HUES64 (cell line): ENCODE results near the gene DPEP2.

Experiments
- H3K27ac ChIP-seq: 2 replicates; pipeline ENCODE4 v1.7.0; 2013; ENCODE audit warnings: low read depth, low read length, inconsistent platforms
- H3K27me3 ChIP-seq: 2 replicates; pipeline ENCODE4 v1.6.1; 2013; ENCODE audit warnings: mild to moderate bottlenecking, low read length; ENCODE audit not compliant: insufficient read depth
- H3K36me3 ChIP-seq: 2 replicates; pipeline ENCODE4 v1.6.1; 2013; ENCODE audit warnings: mild to moderate bottlenecking, low read length; ENCODE audit not compliant: insufficient read depth
- H3K4me1 ChIP-seq: 2 replicates; pipeline ENCODE4 v1.6.1; 2013; ENCODE audit warnings: mild to moderate bottlenecking, low read length, moderate library complexity; ENCODE audit not compliant: insufficient read depth
- H3K4me3 ChIP-seq: 2 replicates; pipeline ENCODE4 v1.5.1; 2013; ENCODE audit warnings: mild to moderate bottlenecking, low read length, moderate library complexity
- H3K9ac ChIP-seq: 2 replicates; pipeline ENCODE4 v1.6.1; 2013; ENCODE audit warnings: mild to moderate bottlenecking, low read depth, low read length
- H3K9me3 ChIP-seq: 2 replicates; pipeline ENCODE4 v1.6.1; 2013; ENCODE audit warnings: low read depth, low read length; ENCODE audit not compliant: insufficient read depth
- WGBS: fragments of 150-250, 120-280 bp; methylation state at CpG from one replicate; pipeline ENCODE4 v1.1.7; 2013; ENCODE audit warnings: missing lambda C conversion rate; 5-methylcytosine and 5-hydroxymethylcytosine counted together

The DPEP2 gene

DNA sequence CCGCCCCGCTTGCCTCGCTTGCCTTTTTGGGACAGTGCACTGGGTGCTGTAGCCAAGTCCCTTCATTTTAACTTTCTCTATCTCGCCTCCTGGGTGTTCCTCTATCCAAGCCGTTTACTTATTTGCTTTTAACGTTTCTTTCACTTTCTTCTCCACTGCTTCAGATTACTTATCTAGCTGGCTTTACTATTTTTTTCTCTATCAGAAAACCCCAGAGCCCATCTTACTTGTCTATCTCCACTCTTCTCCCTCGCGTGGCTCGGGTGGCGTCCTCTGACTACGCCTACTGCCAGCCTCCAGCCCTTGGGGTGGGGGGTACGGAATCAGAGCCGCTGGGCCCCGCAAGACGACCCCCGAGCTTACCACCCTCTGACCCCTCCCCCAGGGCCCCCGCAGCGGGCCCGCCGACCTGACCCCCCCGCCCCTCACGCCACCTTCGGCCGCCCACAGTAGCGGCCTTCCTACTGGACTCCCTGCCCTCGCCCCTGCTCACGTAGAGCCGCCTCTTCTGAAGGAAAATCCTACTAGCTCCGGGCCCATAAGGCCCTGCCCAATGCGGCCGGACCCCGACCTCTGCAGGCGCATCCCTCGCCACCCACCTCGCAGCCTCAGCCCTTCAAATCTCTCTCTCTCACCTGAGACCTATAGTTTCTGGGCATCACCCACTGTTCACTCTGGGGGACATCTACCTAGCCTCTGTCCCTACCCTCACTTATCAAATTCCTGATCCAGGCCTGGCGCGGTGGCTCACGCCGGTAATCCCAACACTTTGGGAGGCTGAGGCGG lies 29.8 kb downstream of the DPEP2 start:
- H3K27ac ChIP-seq = no peak overlapping the region
- no peaks in the 10 kb centered on the region for H3K9me3 ChIP-seq
- 56% methylated on average over 39 of the region's 40 CpGs for WGBS
- peaks cover 20% of the 10 kb centered on the region; the same call in 1 of the 2 replicates for H3K4me1 ChIP-seq
- no peak overlapping the region for H3K9ac ChIP-seq
- peak overlapping the region; percentile 70 for H3K4me3 ChIP-seq
- no peaks in the 10 kb centered on the region for H3K27me3 ChIP-seq
- H3K36me3 ChIP-seq = no peaks in the 10 kb centered on the region

DNA sequence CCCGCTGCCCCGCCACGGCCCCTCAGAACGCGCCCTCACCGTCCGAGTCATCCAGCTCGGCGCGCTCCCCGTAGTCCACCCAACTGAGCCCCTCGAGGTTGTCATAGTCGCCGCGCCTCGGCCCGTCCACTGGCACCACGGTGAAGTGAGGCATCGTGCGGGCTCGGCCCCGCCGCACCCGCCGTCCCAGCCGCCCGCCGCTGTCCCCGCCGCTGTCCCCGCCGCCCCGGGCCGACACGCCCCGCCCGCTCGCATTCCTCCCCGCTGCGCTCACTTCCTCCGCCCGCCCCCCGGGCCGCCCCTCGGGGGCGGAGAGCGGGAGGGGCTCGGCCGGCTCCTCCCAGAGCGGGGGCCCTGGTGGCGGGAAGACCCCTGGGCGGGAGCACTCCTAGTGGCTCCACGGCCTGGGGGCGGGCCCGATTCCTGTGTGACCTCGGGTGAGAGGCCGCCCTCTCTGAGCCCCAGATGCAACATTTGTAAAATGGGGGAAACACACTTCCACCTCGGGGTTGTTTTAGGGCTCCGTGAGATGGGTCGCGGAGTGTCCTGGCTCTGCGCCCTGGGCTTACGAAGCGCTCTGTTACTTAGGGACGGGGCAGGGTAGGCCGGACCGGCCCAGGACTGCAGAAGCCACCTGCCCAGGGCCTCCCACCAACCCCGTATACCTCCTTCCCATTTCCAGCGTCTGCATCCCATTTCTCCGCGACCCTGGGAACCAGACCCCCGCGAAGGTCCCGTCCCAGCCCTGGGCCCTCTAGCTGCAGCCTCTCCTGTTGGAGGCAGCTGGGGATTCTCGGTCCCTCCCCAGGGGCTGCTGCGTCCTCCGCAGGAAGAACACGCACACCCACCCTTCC lies 30.7 kb downstream of the DPEP2 start, which contains the start of gene SLC12A4:
Gene SLC12A4, minus strand, starts transcription at position 238 of the 854 bp plus-strand sequence. Its CDS starts 84 bp downstream, at position 154.
- peak within 1 kb of the TSS; percentile 76 for H3K9ac ChIP-seq
- peaks cover 20% of the 10 kb centered on the region; the same call in 1 of the 2 replicates for H3K4me1 ChIP-seq
- peak within 1 kb of the TSS; percentile 71; the same call in 1 of the 2 replicates for H3K27ac ChIP-seq
- peak within 1 kb of the TSS; percentile 70 for H3K4me3 ChIP-seq
- 13% methylated on average over 78 of the region's 78 CpGs for WGBS
- H3K9me3 ChIP-seq = no peaks in the 10 kb centered on the region
- H3K27me3 ChIP-seq = no peaks in the 10 kb centered on the region
- H3K36me3 ChIP-seq = no peaks in the 10 kb centered on the region

DNA sequence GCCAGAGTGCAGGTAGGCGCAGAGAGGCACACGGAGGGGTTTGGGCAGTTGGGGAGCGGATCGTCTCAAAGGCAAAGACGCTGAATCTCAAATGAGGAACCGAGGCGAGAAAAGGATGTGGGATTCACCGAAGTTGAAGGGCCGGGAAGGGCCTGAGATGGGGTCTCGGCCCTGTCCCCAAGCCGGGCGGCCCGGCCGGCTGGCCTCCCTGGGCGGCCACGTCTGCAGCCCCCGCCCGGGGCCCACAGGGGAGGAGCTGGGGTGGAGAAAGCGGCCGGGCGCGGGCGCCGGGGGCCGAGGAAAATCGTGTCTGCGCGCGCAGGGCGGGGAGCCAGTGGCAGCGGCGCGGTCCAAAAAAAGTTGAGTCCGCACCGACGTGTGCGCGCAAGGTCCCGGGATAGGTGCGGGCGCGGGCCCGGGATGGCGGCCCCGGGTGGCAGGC lies 31.3 kb downstream of the DPEP2 start:
- peaks cover 4% of the 10 kb centered on the region; the same call in 1 of the 2 replicates for H3K36me3 ChIP-seq
- H3K9me3 ChIP-seq = no peaks in the 10 kb centered on the region
- H3K4me3 ChIP-seq = peak overlapping the region; percentile 70
- WGBS = 1% methylated on average over 45 of the region's 45 CpGs
- peak overlapping the region; percentile 76 for H3K9ac ChIP-seq
- H3K27ac ChIP-seq = peak overlapping the region; percentile 71; the same call in 1 of the 2 replicates
- no peaks in the 10 kb centered on the region for H3K27me3 ChIP-seq
- H3K4me1 ChIP-seq = peaks cover 20% of the 10 kb centered on the region; the same call in 1 of the 2 replicates

DNA sequence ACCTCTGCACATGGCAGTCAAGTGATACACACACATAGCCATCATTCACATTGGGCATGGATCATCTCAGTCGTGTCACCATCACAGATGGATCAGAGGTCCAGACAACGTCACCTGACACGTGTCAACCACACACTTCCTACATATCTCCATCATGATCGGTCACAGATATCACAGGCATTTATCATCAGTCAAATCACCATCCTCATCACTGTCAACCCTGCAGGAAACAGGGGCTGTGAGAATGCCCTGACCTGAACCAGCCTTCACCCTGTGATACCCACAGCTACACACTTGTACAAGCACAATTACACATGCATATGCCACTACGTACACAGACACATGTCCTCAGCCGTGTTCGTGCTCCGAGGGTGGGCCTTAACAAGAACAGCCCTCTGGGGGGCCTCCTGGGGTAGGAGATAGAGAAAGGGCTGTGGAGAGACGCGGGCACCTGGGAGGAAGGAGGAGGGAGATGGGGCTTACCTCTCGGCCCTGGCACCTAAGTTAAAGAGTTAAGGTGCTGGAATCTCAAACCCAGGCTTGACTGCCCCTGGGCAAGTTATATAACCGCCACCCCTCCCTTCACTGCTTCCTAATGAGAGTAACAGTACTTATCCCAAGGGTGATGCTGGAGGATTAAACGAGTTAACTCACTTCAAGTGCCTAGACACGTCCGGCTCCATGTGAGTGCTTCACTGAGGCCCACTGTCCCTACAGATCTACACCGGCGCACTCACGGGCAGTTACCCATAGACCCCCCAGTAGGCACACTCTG lies 31.9 kb downstream of the DPEP2 start:
- peaks cover 10% of the 10 kb centered on the region for H3K36me3 ChIP-seq
- H3K9ac ChIP-seq = peak overlapping the region; percentile 76
- H3K4me1 ChIP-seq = peaks cover 20% of the 10 kb centered on the region; the same call in 1 of the 2 replicates
- H3K27me3 ChIP-seq = no peaks in the 10 kb centered on the region
- 31% methylated on average over 18 of the region's 18 CpGs for WGBS
- peak overlapping the region; percentile 70 for H3K4me3 ChIP-seq
- no peaks in the 10 kb centered on the region for H3K9me3 ChIP-seq
- no peak overlapping the region for H3K27ac ChIP-seq

DNA sequence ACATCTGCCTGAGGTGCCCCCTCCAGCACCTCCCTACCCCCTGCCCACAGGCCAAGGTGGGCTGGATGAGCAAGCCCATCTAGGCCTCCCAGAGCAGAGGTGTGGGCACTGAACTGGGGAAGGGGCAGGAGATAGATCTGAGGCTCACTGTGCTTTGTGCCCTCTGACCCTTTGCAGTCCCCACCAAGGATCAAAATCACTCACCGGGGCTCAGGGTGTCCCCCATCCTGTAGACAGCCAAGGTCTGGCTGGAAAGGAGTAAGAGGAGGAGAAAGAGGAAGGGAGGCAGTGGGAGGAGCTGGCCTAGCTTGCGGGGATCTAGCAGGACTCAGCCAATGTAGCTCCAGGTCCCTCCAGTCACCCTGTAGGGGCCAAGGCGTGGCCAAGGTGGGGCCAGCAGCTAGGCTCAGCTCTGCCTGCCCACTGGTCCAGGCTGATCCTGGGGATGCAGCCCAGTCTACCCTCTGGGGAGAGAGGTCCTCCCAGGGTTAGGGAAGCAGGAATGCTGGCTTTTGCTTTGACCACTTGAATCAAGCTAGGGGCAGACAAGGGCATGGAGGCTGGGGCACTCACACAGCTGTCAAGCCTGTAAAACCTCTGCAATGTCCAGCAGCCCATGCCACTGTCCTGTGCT lies 32.6 kb downstream of the DPEP2 start:
- 69% methylated on average over 3 of the region's 3 CpGs for WGBS
- H3K4me1 ChIP-seq = peaks cover 20% of the 10 kb centered on the region; the same call in 1 of the 2 replicates
- no peak overlapping the region; the same call in 1 of the 2 replicates for H3K27ac ChIP-seq
- peak overlapping the region; percentile 70 for H3K4me3 ChIP-seq
- no peaks in the 10 kb centered on the region for H3K27me3 ChIP-seq
- peak overlapping the region; percentile 53 for H3K9ac ChIP-seq
- H3K36me3 ChIP-seq = peaks cover 17% of the 10 kb centered on the region
- H3K9me3 ChIP-seq = no peaks in the 10 kb centered on the region

DNA sequence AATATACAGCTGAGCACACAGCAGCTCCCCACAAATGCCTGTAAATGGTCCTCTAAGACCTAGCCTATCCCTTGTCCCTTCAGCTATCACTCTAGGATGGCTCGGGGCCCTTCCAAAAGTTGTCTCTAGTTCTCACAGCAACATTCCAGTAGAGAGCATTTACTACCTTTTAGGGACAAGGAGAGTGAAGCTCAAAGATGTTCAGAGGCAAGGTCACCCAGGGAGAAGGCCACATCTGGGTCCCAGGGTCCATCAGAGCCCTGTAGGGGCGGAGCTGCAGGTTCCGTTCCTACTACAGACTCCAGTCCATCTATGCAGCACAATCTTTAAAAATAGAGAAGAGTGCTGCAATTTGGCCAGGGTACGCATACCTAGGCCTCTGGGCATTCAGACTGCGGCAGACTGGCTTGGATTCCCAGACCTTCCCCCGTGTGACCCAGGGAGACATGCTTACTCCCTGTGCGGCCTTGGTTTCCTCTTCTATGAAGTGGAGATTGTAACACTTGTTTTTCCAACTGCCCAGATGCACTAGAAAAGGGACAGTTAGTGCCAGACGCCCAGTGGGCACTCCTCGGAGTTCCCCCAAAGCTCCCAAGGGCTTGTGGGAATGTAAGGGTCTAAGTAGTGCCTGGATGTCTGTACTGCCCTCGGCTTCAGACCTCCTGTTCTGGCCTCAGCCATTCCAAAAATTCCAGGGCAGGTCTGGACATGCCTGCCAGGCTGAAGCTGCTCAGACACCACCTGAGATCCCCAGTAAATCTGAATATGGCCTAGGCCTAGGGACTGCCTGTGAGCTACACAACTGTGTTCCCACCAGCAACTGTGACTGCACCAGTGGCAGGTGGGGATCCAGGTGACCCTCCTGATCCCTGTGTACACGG lies 33.4 kb downstream of the DPEP2 start:
- no peaks in the 10 kb centered on the region for H3K27me3 ChIP-seq
- H3K4me1 ChIP-seq = peaks cover 20% of the 10 kb centered on the region; the same call in 1 of the 2 replicates
- H3K9ac ChIP-seq = peak overlapping the region; percentile 53
- H3K4me3 ChIP-seq = peak overlapping the region; percentile 21
- 86% methylated on average over 11 of the region's 11 CpGs for WGBS
- peak overlapping the region; percentile 37; the same call in 1 of the 2 replicates for H3K27ac ChIP-seq
- H3K36me3 ChIP-seq = peaks cover 25% of the 10 kb centered on the region
- H3K9me3 ChIP-seq = no peaks in the 10 kb centered on the region

DNA sequence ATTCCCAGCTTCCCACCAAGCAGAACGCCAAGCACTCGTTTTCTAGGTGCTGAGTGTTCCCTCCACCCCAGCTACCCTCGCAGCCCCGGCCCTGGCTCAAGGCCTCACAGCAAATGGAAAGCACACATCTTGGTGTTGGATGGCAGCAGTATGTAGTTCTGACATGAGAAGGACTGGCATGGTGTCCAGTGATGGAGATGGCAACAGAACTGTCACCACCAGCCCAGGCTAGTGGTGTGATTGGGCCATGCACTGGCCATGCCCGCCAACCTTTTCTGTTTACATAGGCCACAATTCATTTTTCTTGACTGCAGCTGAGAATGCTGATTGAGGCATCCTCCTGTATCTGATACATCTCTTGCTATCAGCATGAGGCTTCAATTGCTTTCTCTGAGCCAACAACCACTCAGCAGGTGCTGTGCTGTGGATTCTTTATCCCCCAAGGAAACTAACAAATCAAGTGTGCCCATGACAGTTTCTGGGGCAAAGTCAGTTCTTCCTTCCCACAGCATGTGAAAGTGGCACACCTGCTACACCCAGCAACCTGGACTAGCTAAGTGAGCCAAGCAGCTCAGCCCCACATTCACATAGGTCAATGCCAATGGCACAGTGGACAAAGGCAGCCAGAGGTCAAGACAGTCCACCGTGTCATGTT lies 34.7 kb downstream of the DPEP2 start:
- peaks cover 20% of the 10 kb centered on the region; the same call in 1 of the 2 replicates for H3K4me1 ChIP-seq
- H3K9me3 ChIP-seq = no peaks in the 10 kb centered on the region
- 0 out of 2 replicates have a peak overlapping the region, but pooled peaks have one; percentile 40 for H3K4me3 ChIP-seq
- H3K27me3 ChIP-seq = no peaks in the 10 kb centered on the region
- 95% methylated on average over 6 of the region's 6 CpGs for WGBS
- no peak overlapping the region for H3K9ac ChIP-seq
- H3K27ac ChIP-seq = no peak overlapping the region
- peaks cover 38% of the 10 kb centered on the region for H3K36me3 ChIP-seq

DNA sequence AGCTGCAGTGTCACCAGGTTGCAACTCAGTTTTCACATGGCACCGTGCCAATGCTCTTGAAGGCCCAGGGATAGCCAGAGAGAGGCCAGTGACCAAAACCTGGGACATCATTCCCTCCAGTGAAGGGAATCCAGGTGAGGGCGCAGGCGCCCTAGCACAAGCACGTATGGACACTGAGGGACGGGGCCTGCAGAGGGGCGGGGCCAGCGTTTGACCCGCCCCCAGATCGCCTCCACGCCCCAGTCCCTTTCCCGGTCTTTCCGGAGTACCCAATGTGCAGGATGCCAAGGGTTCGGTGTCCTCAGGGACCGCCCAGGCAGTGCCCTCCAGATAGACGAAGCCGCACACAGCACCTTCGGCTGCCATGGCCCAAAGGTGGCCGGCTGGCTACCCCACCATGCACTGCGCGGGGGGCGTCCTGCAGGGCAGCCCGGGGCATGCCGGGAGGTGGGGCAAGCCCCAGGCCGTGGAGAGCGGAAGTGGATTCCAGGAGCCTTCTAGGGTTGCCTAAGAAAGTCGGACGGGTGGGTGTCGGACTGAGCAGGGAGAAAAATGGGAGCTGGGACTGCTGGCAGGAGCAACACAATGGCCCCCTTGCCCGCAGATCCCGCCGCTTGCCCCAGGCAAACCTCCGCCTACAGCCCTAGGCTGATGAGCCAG lies 35.5 kb downstream of the DPEP2 start:
- Histone ChIP-seq H3K4me3 (peak overlapping the region; percentile 40; the same call in 1 of the 2 replicates), H3K27me3 (no peaks in the 10 kb centered on the region), H3K9ac (peak overlapping the region; percentile 41; the same call in 1 of the 2 replicates), H3K36me3 (peaks cover 46% of the 10 kb centered on the region), H3K4me1 (peaks cover 20% of the 10 kb centered on the region; the same call in 1 of the 2 replicates), H3K27ac (no peak overlapping the region), H3K9me3 (no peaks in the 10 kb centered on the region)
- WGBS = 87% methylated on average over 32 of the region's 32 CpGs

DNA sequence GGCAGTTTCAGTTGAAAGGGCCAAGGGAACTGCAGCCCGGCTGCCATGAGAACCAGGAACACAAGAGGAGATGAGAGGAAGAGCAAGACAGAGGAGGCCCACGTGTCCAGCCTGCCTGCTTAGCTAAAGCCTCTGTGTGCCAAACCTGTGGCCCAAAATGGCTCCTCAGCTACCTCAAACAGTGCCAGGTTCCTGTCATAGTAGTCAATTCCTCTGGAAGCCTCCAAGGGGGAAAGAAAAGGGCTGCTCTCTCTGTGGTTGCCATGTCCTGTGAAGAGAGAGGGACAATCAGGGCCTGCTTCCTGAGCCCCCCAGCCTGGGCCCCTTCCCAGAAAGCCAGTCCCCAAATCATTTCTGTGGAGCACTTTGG lies 36.0 kb downstream of the DPEP2 start:
- Histone ChIP-seq H3K4me1 (peaks cover 20% of the 10 kb centered on the region; the same call in 1 of the 2 replicates), H3K9me3 (no peaks in the 10 kb centered on the region), H3K27ac (no peak overlapping the region), H3K36me3 (peaks cover 51% of the 10 kb centered on the region), H3K4me3 (no peak overlapping the region), H3K27me3 (no peaks in the 10 kb centered on the region), H3K9ac (no peak overlapping the region)
- WGBS = 94% methylated on average over 2 of the region's 2 CpGs
